Mesendoderm (in vitro differentiated cells): ENCODE results near the gene PSMC5.

Source experiments
- DNase-seq: peaks from one replicate; pipeline ENCODE4 v3.0.0; 2013
- H2AK5ac ChIP-seq: 2 replicates; pipeline ENCODE4 v1.6.1; 2013; ENCODE audit warnings: low read length, inconsistent platforms
- H2BK120ac ChIP-seq: 2 replicates; pipeline ENCODE4 v1.6.1; 2013; ENCODE audit warnings: low read depth, mild to moderate bottlenecking, low read length, moderate library complexity, mixed read lengths
- H2BK15ac ChIP-seq: replicated peaks from 2 replicates; pipeline ENCODE4 v1.6.1; 2013; ENCODE audit warnings: low read depth, mild to moderate bottlenecking, moderate library complexity
- H2BK5ac ChIP-seq: 2 replicates; pipeline ENCODE4 v1.6.1; 2013; ENCODE audit warnings: low read length, inconsistent platforms
- H3K18ac ChIP-seq: 2 replicates; pipeline ENCODE4 v1.6.1; 2013; ENCODE audit warnings: mild to moderate bottlenecking, low read length, mixed read lengths
- H3K23ac ChIP-seq: one replicate; pipeline ENCODE4 v1.6.1; 2013; ENCODE audit warnings: low read length
- H3K27ac ChIP-seq: 2 replicates; pipeline ENCODE4 v1.5.1; 2013; ENCODE audit warnings: low read depth, mild to moderate bottlenecking, inconsistent platforms, low read length, moderate library complexity
- H3K27me3 ChIP-seq: 2 replicates; pipeline ENCODE4 v1.6.1; 2013; ENCODE audit warnings: low read length, control low read depth, mild to moderate bottlenecking, inconsistent platforms; ENCODE audit not compliant: insufficient read depth, poor library complexity
- H3K36me3 ChIP-seq: 2 replicates; pipeline ENCODE4 v1.6.1; 2013; ENCODE audit warnings: low read length, inconsistent platforms; ENCODE audit not compliant: control insufficient read depth, insufficient read depth
- H3K4ac ChIP-seq: one replicate; pipeline ENCODE4 v1.6.1; 2013; ENCODE audit warnings: low read depth, mild to moderate bottlenecking, low read length, moderate library complexity
- H3K4me1 ChIP-seq: 2 replicates; pipeline ENCODE4 v1.6.1; 2013; ENCODE audit warnings: low read depth, low read length, inconsistent platforms; ENCODE audit not compliant: control insufficient read depth
- H3K4me2 ChIP-seq: 2 replicates; pipeline ENCODE4 v1.6.1; 2013; ENCODE audit warnings: low read length
- H3K4me3 ChIP-seq: 2 replicates; pipeline ENCODE4 v1.5.1; 2013; ENCODE audit warnings: mild to moderate bottlenecking, low read length
- H3K56ac ChIP-seq: one replicate; pipeline ENCODE4 v1.6.1; 2013; ENCODE audit warnings: low read length
- H3K79me1 ChIP-seq: 2 replicates; pipeline ENCODE4 v1.6.1; 2013; ENCODE audit warnings: low read length, inconsistent platforms
- H3K79me2 ChIP-seq: 2 replicates; pipeline ENCODE4 v1.6.1; 2013; ENCODE audit warnings: mild to moderate bottlenecking, low read length; ENCODE audit not compliant: control insufficient read depth, insufficient read depth
- H3K9ac ChIP-seq: 2 replicates; pipeline ENCODE4 v1.6.1; 2013; ENCODE audit warnings: low read length, inconsistent platforms
- H4K5ac ChIP-seq: one replicate; pipeline ENCODE4 v1.6.1; 2013; ENCODE audit warnings: low read length
- H4K8ac ChIP-seq: one replicate; pipeline ENCODE4 v1.6.1; 2013; ENCODE audit warnings: low read depth, mild to moderate bottlenecking, control low read depth, low read length, moderate library complexity
- WGBS: extraction: QIAGEN DNeasy Blood & Tissue Kit; methylation state at CpG from one replicate; pipeline ENCODE4 v1.1.7; 2013; ENCODE audit warnings: low lambda C conversion rate, missing lambda C conversion rate; ENCODE audit not compliant: insufficient coverage; ENCODE audit errors: extremely low coverage; 5-methylcytosine and 5-hydroxymethylcytosine counted together

PSMC5 gene

DNA sequence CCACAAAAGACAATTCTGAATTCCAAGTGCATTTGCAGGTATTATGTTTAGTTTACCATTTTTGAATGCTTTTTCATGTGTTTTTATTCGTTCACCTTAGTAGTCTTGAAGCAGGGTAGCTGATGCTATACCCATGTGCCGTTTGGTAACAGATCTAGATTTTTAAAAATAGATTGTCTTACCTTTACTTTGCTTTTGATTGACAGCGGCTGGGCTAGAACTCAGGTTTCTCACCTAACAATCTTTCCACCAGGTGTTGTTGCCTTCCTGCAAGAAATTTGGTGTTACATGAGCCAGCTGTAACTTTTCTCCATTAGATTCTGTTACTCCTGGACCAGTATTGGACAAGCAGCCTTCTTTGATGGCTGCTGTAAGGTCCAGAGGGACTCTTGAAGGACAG, 1.7 kb downstream of the PSMC5 start:
- Histone ChIP-seq H3K23ac (no peak overlapping the region), H3K36me3 (peaks cover 24% of the 10 kb centered on the region), H2BK15ac (no peak overlapping the region)

DNA sequence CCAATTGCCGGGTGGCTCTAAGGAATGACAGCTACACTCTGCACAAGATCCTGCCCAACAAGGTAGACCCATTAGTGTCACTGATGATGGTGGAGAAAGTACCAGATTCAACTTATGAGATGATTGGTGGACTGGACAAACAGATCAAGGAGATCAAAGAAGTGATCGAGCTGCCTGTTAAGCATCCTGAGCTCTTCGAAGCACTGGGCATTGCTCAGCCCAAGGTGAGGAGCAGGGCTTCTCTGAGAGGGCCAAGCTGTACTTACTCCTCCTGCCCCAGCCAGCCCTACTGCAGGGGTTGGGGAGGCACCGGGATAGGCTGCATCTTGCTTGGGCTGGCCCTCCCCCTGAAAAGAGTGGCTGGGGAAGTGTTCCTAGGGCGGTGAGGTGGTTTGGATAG, 3.0 kb downstream of the PSMC5 start:
- WGBS: no CpG with 5 or more reads among the region's 5 CpGs
- no peak overlapping the region for H2BK15ac ChIP-seq
- H2BK120ac ChIP-seq: no peak overlapping the region
- no peak overlapping the region for H3K18ac ChIP-seq
- peaks cover 32% of the 10 kb centered on the region for H3K79me2 ChIP-seq
- H3K4me3 ChIP-seq: no peak overlapping the region
- no peak overlapping the region for H3K9ac ChIP-seq
- no peak for DNase-seq
- H3K56ac ChIP-seq: no peak overlapping the region
- H2BK5ac ChIP-seq: no peak overlapping the region
- H3K79me1 ChIP-seq: peaks cover 21% of the 10 kb centered on the region
- no peak overlapping the region for H3K4ac ChIP-seq
- no peak overlapping the region for H3K27ac ChIP-seq
- H2AK5ac ChIP-seq: no peak overlapping the region
- no peak overlapping the region for H4K5ac ChIP-seq
- H3K27me3 ChIP-seq: no peaks in the 10 kb centered on the region
- H3K23ac ChIP-seq: no peak overlapping the region
- H3K36me3 ChIP-seq: peaks cover 23% of the 10 kb centered on the region
- no peak overlapping the region for H3K4me2 ChIP-seq
- no peaks in the 10 kb centered on the region for H3K4me1 ChIP-seq
- H4K8ac ChIP-seq: no peak overlapping the region

More for the DNA sequence above, 1.7 kb downstream of the PSMC5 start:
- no peak for DNase-seq
- Histone ChIP-seq H4K5ac (no peak overlapping the region), H3K4me2 (no peak overlapping the region), H3K79me1 (peaks cover 22% of the 10 kb centered on the region), H2BK5ac (no peak overlapping the region), H3K4me3 (no peak overlapping the region), H3K27ac (no peak overlapping the region), H3K18ac (no peak overlapping the region), H3K79me2 (peaks cover 34% of the 10 kb centered on the region), H4K8ac (no peak overlapping the region), H2BK120ac (no peak overlapping the region), H3K27me3 (no peaks in the 10 kb centered on the region), H3K4ac (no peak overlapping the region), H3K9ac (peak overlapping the region; percentile 95), H2AK5ac (no peak overlapping the region), H3K4me1 (no peaks in the 10 kb centered on the region), H3K56ac (peak overlapping the region; percentile 1)
- WGBS: no CpG with 5 or more reads among the region's 3 CpGs

- no peak overlapping the region for H3K9ac ChIP-seq
- no peak overlapping the region for H3K23ac ChIP-seq
- peaks cover 16% of the 10 kb centered on the region for H3K79me1 ChIP-seq
- H3K4me3 ChIP-seq: no peak overlapping the region
- no peak overlapping the region for H3K56ac ChIP-seq
- H3K36me3 ChIP-seq: peaks cover 23% of the 10 kb centered on the region
- H3K79me2 ChIP-seq: peaks cover 25% of the 10 kb centered on the region
- no peak overlapping the region for H4K8ac ChIP-seq
- no peak overlapping the region for H3K4ac ChIP-seq
- no peak overlapping the region for H3K18ac ChIP-seq
- H3K27ac ChIP-seq: no peak overlapping the region
- no peak overlapping the region for H3K4me2 ChIP-seq
- H3K4me1 ChIP-seq: no peaks in the 10 kb centered on the region
- H3K27me3 ChIP-seq: no peaks in the 10 kb centered on the region
- no peak for DNase-seq
- H2AK5ac ChIP-seq: no peak overlapping the region
- H2BK120ac ChIP-seq: no peak overlapping the region
- no CpG with 5 or more reads among the region's 15 CpGs for WGBS
- H4K5ac ChIP-seq: no peak overlapping the region
- H2BK15ac ChIP-seq: no peak overlapping the region
- no peak overlapping the region for H2BK5ac ChIP-seq
Observed at GRCh38 chr17:63830904-63831491, 3.8 kb downstream of the PSMC5 start.

- Histone ChIP-seq H3K18ac (no peak overlapping the region), H3K4ac (no peak overlapping the region), H3K4me1 (no peaks in the 10 kb centered on the region), H3K4me3 (no peak overlapping the region), H2BK120ac (no peak overlapping the region), H3K27ac (no peak overlapping the region), H3K4me2 (no peak overlapping the region), H2BK5ac (no peak overlapping the region), H3K79me2 (peaks cover 20% of the 10 kb centered on the region), H4K5ac (no peak overlapping the region), H2AK5ac (no peak overlapping the region), H3K56ac (no peak overlapping the region), H3K79me1 (peaks cover 16% of the 10 kb centered on the region), H3K23ac (no peak overlapping the region), H4K8ac (no peak overlapping the region), H3K27me3 (no peaks in the 10 kb centered on the region), H2BK15ac (no peak overlapping the region), H3K9ac (no peak overlapping the region), H3K36me3 (peaks cover 23% of the 10 kb centered on the region)
- no CpG with 5 or more reads among the region's 8 CpGs for WGBS
- no peak for DNase-seq
Observed at GRCh38 chr17:63831505-63831904, 4.3 kb downstream of the PSMC5 start.

GRCh38 chr17:63832014-63832413, 4.8 kb downstream of the PSMC5 start:
- no peak overlapping the region for H3K4me3 ChIP-seq
- no peak for DNase-seq
- H3K27ac ChIP-seq: no peak overlapping the region
- H3K79me2 ChIP-seq: peaks cover 19% of the 10 kb centered on the region
- H3K23ac ChIP-seq: no peak overlapping the region
- no peak overlapping the region for H3K4ac ChIP-seq
- WGBS: no CpG with 5 or more reads among the region's 5 CpGs
- H3K79me1 ChIP-seq: peaks cover 16% of the 10 kb centered on the region
- H4K5ac ChIP-seq: no peak overlapping the region
- H2BK15ac ChIP-seq: no peak overlapping the region
- no peak overlapping the region for H3K9ac ChIP-seq
- no peak overlapping the region for H2AK5ac ChIP-seq
- peaks cover 23% of the 10 kb centered on the region for H3K36me3 ChIP-seq
- H4K8ac ChIP-seq: no peak overlapping the region
- H3K27me3 ChIP-seq: no peaks in the 10 kb centered on the region
- no peak overlapping the region for H3K56ac ChIP-seq
- no peaks in the 10 kb centered on the region for H3K4me1 ChIP-seq
- no peak overlapping the region for H3K18ac ChIP-seq
- no peak overlapping the region for H3K4me2 ChIP-seq
- no peak overlapping the region for H2BK120ac ChIP-seq
- H2BK5ac ChIP-seq: no peak overlapping the region

GRCh38 chr17:63832455-63832854, 5.2 kb downstream of the PSMC5 start:
- peaks cover 19% of the 10 kb centered on the region for H3K79me2 ChIP-seq
- no peak overlapping the region for H3K18ac ChIP-seq
- no peak overlapping the region for H3K4me3 ChIP-seq
- no peak overlapping the region for H2AK5ac ChIP-seq
- no peak overlapping the region for H2BK5ac ChIP-seq
- peaks cover 16% of the 10 kb centered on the region for H3K79me1 ChIP-seq
- H3K56ac ChIP-seq: no peak overlapping the region
- no peaks in the 10 kb centered on the region for H3K4me1 ChIP-seq
- no peak overlapping the region for H4K8ac ChIP-seq
- no peak overlapping the region for H3K4ac ChIP-seq
- DNase-seq: no peak
- H3K23ac ChIP-seq: no peak overlapping the region
- no peak overlapping the region for H2BK15ac ChIP-seq
- no peak overlapping the region for H4K5ac ChIP-seq
- H3K4me2 ChIP-seq: no peak overlapping the region
- no peaks in the 10 kb centered on the region for H3K27me3 ChIP-seq
- no peak overlapping the region for H2BK120ac ChIP-seq
- no peak overlapping the region for H3K9ac ChIP-seq
- no peak overlapping the region for H3K27ac ChIP-seq
- H3K36me3 ChIP-seq: peaks cover 23% of the 10 kb centered on the region
- WGBS: no CpG with 5 or more reads among the region's 2 CpGs
